Lower leg skin (tissue), 4 donors: ENCODE results near the gene PIK3CA. TPM values are rescaled to one million over a fixed set of nuclear protein-coding genes. Genes with fewer than 3 reads are reported as not detected.
"Not testable (repeated sequence)": the region's sequence is repeated elsewhere in the genome, so short reads cannot be mapped to it uniquely, and the experiment has no call there.

Experiments
- DNase-seq, 2 donors: peaks; one replicate each; pipeline ENCODE4 v3.0.0-alpha.2; 2019; ENCODE audit warnings: low spot score in 2 of 2
- H3K4me3 ChIP-seq: fragments of 200-600 bp; sonication (generic); 2 replicates; pipeline ENCODE4 v1.5.1; 2017; ENCODE audit warnings: mild to moderate bottlenecking, low read depth; ENCODE audit not compliant: poor library complexity, severe bottlenecking
- POLR2A ChIP-seq, 2 donors: fragments of 450-650 bp; IDR thresholded peaks; one replicate each; pipeline ENCODE4 v1.6.1; 2016 to 2017; ENCODE audit warnings: antibody characterized with exemption in 2 of 2, mild to moderate bottlenecking in 1 of 2, moderate library complexity in 1 of 2
- WGBS, 2 donors: methylation state at CpG; one replicate each; pipeline ENCODE4 v1.1.5; 2018; 5-methylcytosine and 5-hydroxymethylcytosine counted together
- intact Hi-C: fragments of 100-400 bp; cut with DNase I; formaldehyde crosslinking; loops from one replicate; pipeline ENCODE4 v1.15.0; 2023; ENCODE audit warnings: low total_unique reads
- total RNA-seq, 4 donors: library from RNA; depleted of rRNA; stranded (reverse); fragments of >200 nt; gene quantifications; one replicate each; pipeline ENCODE4 v1.1.0, GENCODE V29; 2016
- TF ChIP-seq, protein P1 (sequence below), 3 donors: fragments of 450-650 bp; IDR thresholded peaks; one replicate each; pipeline ENCODE4 v1.5.1; 2016; ENCODE audit warnings: antibody characterized with exemption in 3 of 3, mild to moderate bottlenecking in 3 of 3, moderate library complexity in 2 of 3

PIK3CA gene
- total RNA-seq, 4 donors from 2014 or later, result 18.4 to 22.4 (median 21.3) TPM

- intact Hi-C loops, result no loop called here
- TF ChIP-seq POLR2A (IDR thresholded peaks at IDR 0.05), result no peak
- TF ChIP-seq, protein P1, sequence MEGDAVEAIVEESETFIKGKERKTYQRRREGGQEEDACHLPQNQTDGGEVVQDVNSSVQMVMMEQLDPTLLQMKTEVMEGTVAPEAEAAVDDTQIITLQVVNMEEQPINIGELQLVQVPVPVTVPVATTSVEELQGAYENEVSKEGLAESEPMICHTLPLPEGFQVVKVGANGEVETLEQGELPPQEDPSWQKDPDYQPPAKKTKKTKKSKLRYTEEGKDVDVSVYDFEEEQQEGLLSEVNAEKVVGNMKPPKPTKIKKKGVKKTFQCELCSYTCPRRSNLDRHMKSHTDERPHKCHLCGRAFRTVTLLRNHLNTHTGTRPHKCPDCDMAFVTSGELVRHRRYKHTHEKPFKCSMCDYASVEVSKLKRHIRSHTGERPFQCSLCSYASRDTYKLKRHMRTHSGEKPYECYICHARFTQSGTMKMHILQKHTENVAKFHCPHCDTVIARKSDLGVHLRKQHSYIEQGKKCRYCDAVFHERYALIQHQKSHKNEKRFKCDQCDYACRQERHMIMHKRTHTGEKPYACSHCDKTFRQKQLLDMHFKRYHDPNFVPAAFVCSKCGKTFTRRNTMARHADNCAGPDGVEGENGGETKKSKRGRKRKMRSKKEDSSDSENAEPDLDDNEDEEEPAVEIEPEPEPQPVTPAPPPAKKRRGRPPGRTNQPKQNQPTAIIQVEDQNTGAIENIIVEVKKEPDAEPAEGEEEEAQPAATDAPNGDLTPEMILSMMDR (IDR thresholded peaks at IDR 0.05), result no peak
- no peak overlapping the region for H3K4me3 ChIP-seq
- WGBS, 2 donors, result 86 to 94% methylated on average over 2 of the region's 2 CpGs
- no peak for DNase-seq
Measured at GRCh38 chr3:179236669-179237301, 88.6 kb downstream of the PIK3CA start.

GRCh38 chr3:179240299-179240698, 92.1 kb downstream of the PIK3CA start:
- DNase-seq, intact Hi-C loops, H3K4me3 ChIP-seq: not testable (repeated sequence)
- WGBS, 2 donors, result 62 to 70% methylated on average over 1 of the region's 1 CpG

DNA sequence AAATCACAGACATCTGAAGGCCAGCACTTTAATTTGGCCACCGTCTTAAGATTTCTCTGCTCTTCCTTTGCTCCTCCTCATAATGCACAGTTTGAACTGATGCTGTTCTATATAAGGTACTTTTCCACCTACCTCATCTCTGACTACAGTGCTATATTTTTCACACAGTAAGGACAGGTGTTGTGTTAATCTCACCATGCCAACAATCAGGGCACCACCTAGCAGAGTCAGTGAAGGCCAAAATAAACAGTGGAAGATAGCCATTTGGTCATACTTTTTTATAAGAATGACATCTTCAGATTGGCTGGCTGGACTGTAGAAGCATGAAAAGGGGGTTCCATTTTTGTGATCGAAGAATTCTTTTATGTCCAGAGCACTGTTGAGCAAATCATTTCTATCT, 94.7 kb downstream of the PIK3CA start:
- H3K4me3 ChIP-seq, intact Hi-C loops, DNase-seq: not testable (repeated sequence)
- 94 to 100% methylated on average over 1 of the region's 2 CpGs for WGBS, 2 donors

- DNase-seq, result no peak
- intact Hi-C loops, result no loop called here
- TF ChIP-seq POLR2A (IDR thresholded peaks at IDR 0.05), result no peak
- TF ChIP-seq, protein P1 (IDR thresholded peaks at IDR 0.05), result no peak
- H3K4me3 ChIP-seq, result no peak overlapping the region
- 88 to 92% methylated on average over 1 of the region's 1 CpG for WGBS, 2 donors
Measured at GRCh38 chr3:179244878-179245277, 96.7 kb downstream of the PIK3CA start.

GRCh38 chr3:179247289-179248015, 99.3 kb downstream of the PIK3CA start:
- DNase-seq, result no peak
- H3K4me3 ChIP-seq, result no peak overlapping the region
- TF ChIP-seq, protein P1 (IDR thresholded peaks at IDR 0.05), result no peak
- intact Hi-C loops, result no loop called here
- 93 to 94% methylated on average over 3 of the region's 3 CpGs for WGBS, 2 donors

- H3K4me3 ChIP-seq, result no peak within 1 kb of the TSS
- no peak for DNase-seq
- TF ChIP-seq POLR2A (IDR thresholded peaks at IDR 0.05), result no peak
- TF ChIP-seq, protein P1 (IDR thresholded peaks at IDR 0.05), result no peak
- intact Hi-C loops, result no loop called here
- WGBS, 2 donors, result 92 to 93% methylated on average over 6 of the region's 6 CpGs
Measured at GRCh38 chr3:179250803-179251476, 102.8 kb downstream of the PIK3CA start, which contains the start of gene KCNMB3. Gene KCNMB3 (minus strand): TSS chr3:179251114. CDS start chr3:179250990, 124 bp downstream.
